GM13976 (cell line): ENCODE data around the gene CA11.
A peak's percentile ranks its signal among the peaks of the same experiment; 100 is the strongest.

ENCODE experiments used
- DNase-seq: peaks from one replicate; pipeline ENCODE4 v3.0.0; 2012; ENCODE audit warnings: low spot score
- in situ Hi-C: fragments of 300-500 bp; cut with MboI; formaldehyde crosslinking; loops from one replicate; pipeline ENCODE4 v1.12.0; 2022; ENCODE audit warnings: low sequenced_read_pairs, mixed read lengths, inconsistent platforms; ENCODE audit not compliant: unreplicated experiment
- TF ChIP-seq, protein P1 (sequence below): IDR thresholded peaks from 2 replicates; pipeline ENCODE4 v1.5.1; 2012; ENCODE audit warnings: borderline replicate concordance, mild to moderate bottlenecking; ENCODE audit not compliant: insufficient read depth; ENCODE audit errors: extremely low read depth, missing control alignments, control extremely low read depth

The CA11 gene

GRCh38 chr19:48613852-48614435 is 32.0 kb downstream of the CA11 start:
- peak; percentile 49 for DNase-seq
- TF ChIP-seq, protein P1, sequence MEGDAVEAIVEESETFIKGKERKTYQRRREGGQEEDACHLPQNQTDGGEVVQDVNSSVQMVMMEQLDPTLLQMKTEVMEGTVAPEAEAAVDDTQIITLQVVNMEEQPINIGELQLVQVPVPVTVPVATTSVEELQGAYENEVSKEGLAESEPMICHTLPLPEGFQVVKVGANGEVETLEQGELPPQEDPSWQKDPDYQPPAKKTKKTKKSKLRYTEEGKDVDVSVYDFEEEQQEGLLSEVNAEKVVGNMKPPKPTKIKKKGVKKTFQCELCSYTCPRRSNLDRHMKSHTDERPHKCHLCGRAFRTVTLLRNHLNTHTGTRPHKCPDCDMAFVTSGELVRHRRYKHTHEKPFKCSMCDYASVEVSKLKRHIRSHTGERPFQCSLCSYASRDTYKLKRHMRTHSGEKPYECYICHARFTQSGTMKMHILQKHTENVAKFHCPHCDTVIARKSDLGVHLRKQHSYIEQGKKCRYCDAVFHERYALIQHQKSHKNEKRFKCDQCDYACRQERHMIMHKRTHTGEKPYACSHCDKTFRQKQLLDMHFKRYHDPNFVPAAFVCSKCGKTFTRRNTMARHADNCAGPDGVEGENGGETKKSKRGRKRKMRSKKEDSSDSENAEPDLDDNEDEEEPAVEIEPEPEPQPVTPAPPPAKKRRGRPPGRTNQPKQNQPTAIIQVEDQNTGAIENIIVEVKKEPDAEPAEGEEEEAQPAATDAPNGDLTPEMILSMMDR, result no peak
- in situ Hi-C loops, result no loop called here

GRCh38 chr19:48613024-48613851 is 32.7 kb downstream of the CA11 start:
- TF ChIP-seq, protein P1, result no peak
- in situ Hi-C loops, result no loop called here
- DNase-seq, result no peak

GRCh38 chr19:48611872-48612271 is 34.1 kb downstream of the CA11 start:
- TF ChIP-seq, protein P1, result no peak
- in situ Hi-C loops, result no loop called here
- no peak for DNase-seq

- DNase-seq, result no peak
- TF ChIP-seq, protein P1, result no peak
- in situ Hi-C loops, result no loop called here
Measured at GRCh38 chr19:48609571-48610108, 36.3 kb downstream of the CA11 start.

- in situ Hi-C loops, result no loop called here
- DNase-seq, result peak; percentile 83
- TF ChIP-seq, protein P1, result peak; percentile 62
Measured at GRCh38 chr19:48608798-48609263, 37.2 kb downstream of the CA11 start.

DNA sequence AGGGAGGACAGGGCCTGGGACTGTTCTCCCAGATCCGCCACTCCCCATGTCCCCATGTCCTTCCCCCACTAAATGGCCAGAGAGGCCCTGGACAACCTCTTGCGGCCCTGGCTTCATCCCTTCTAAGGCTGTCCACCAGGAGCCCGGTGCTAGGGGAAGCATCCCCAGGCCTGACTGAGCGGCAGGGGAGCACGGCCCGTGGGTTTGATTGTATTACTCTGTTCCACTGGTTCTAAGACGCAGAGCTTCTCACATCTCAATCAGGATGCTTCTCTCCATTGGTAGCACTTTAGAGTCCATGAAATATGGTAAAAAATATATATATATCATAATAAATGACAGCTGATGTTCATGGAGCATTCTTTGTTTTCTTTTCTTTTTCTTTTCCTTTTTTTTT is 38.6 kb downstream of the CA11 start:
- in situ Hi-C loops, result no loop called here
- DNase-seq, result no peak

More for the DNA sequence above, 38.6 kb downstream of the CA11 start:
- TF ChIP-seq, protein P1, result no peak
